ENCODE measurements around the gene RPS6KA1.

The RPS6KA1 gene

GRCh38 chr1:26541431-26541815, 11.9 kb downstream of the RPS6KA1 start:
- ATAC-seq, result no peak
- Mint-ChIP-seq H3K9me3 (no peaks in the 10 kb centered on the region), H3K36me3 (peaks cover 10% of the 10 kb centered on the region), H3K27me3 (no peaks in the 10 kb centered on the region), H3K27ac (peak overlapping the region; percentile 96), H3K4me3 (peak overlapping the region; percentile 75), H3K4me1 (peaks cover 83% of the 10 kb centered on the region)

- Mint-ChIP-seq H3K4me3 (peak overlapping the region; percentile 75), H3K9me3 (no peaks in the 10 kb centered on the region), H3K27ac (peak overlapping the region; percentile 96), H3K4me1 (peaks cover 89% of the 10 kb centered on the region), H3K36me3 (peaks cover 16% of the 10 kb centered on the region), H3K27me3 (no peaks in the 10 kb centered on the region)
- ATAC-seq, result peak; percentile 78
Observed at GRCh38 chr1:26541816-26542711, 12.5 kb downstream of the RPS6KA1 start.

- H3K36me3 Mint-ChIP-seq, result peaks cover 24% of the 10 kb centered on the region
- no peaks in the 10 kb centered on the region for H3K27me3 Mint-ChIP-seq
- H3K4me3 Mint-ChIP-seq, result peak overlapping the region; percentile 75
- peaks cover 92% of the 10 kb centered on the region for H3K4me1 Mint-ChIP-seq
- peak; percentile 48 for ATAC-seq
- H3K9me3 Mint-ChIP-seq, result no peaks in the 10 kb centered on the region
- peak overlapping the region; percentile 96 for H3K27ac Mint-ChIP-seq
Observed at GRCh38 chr1:26542771-26543451, 13.3 kb downstream of the RPS6KA1 start.

GRCh38 chr1:26543462-26543861, 13.9 kb downstream of the RPS6KA1 start:
- peaks cover 92% of the 10 kb centered on the region for H3K4me1 Mint-ChIP-seq
- H3K4me3 Mint-ChIP-seq, result peak overlapping the region; percentile 75
- H3K36me3 Mint-ChIP-seq, result peaks cover 25% of the 10 kb centered on the region
- H3K9me3 Mint-ChIP-seq, result no peaks in the 10 kb centered on the region
- H3K27ac Mint-ChIP-seq, result peak overlapping the region; percentile 96
- H3K27me3 Mint-ChIP-seq, result no peaks in the 10 kb centered on the region
- no peak for ATAC-seq

- no peaks in the 10 kb centered on the region for H3K9me3 Mint-ChIP-seq
- peaks cover 26% of the 10 kb centered on the region for H3K36me3 Mint-ChIP-seq
- peak overlapping the region; percentile 19 for H3K4me3 Mint-ChIP-seq
- H3K4me1 Mint-ChIP-seq, result peaks cover 92% of the 10 kb centered on the region
- ATAC-seq, result no peak
- H3K27ac Mint-ChIP-seq, result peak overlapping the region; percentile 96
- H3K27me3 Mint-ChIP-seq, result no peaks in the 10 kb centered on the region
Observed at GRCh38 chr1:26544126-26544525, 14.6 kb downstream of the RPS6KA1 start.

- Mint-ChIP-seq H3K27ac (peak overlapping the region; percentile 96), H3K9me3 (no peaks in the 10 kb centered on the region), H3K4me1 (peaks cover 76% of the 10 kb centered on the region), H3K4me3 (peak overlapping the region; percentile 77), H3K27me3 (no peaks in the 10 kb centered on the region), H3K36me3 (peaks cover 28% of the 10 kb centered on the region)
- no peak for ATAC-seq
Observed at GRCh38 chr1:26545969-26546323, 16.4 kb downstream of the RPS6KA1 start.

- H3K9me3 Mint-ChIP-seq, result no peaks in the 10 kb centered on the region
- H3K4me1 Mint-ChIP-seq, result peaks cover 76% of the 10 kb centered on the region
- H3K27me3 Mint-ChIP-seq, result no peaks in the 10 kb centered on the region
- H3K36me3 Mint-ChIP-seq, result peaks cover 32% of the 10 kb centered on the region
- no peak for ATAC-seq
- H3K27ac Mint-ChIP-seq, result peak overlapping the region; percentile 96
- H3K4me3 Mint-ChIP-seq, result peak overlapping the region; percentile 77
Observed at GRCh38 chr1:26546375-26546774, 16.8 kb downstream of the RPS6KA1 start.

- H3K27ac Mint-ChIP-seq, result peak overlapping the region; percentile 96
- H3K27me3 Mint-ChIP-seq, result no peaks in the 10 kb centered on the region
- H3K4me3 Mint-ChIP-seq, result peak overlapping the region; percentile 77
- H3K36me3 Mint-ChIP-seq, result peaks cover 37% of the 10 kb centered on the region
- ATAC-seq, result no peak
- H3K9me3 Mint-ChIP-seq, result no peaks in the 10 kb centered on the region
- H3K4me1 Mint-ChIP-seq, result peaks cover 71% of the 10 kb centered on the region
Observed at GRCh38 chr1:26546819-26547218, 17.3 kb downstream of the RPS6KA1 start.

GRCh38 chr1:26548841-26549240, 19.3 kb downstream of the RPS6KA1 start:
- H3K4me1 Mint-ChIP-seq, result peaks cover 51% of the 10 kb centered on the region
- H3K27me3 Mint-ChIP-seq, result no peaks in the 10 kb centered on the region
- H3K9me3 Mint-ChIP-seq, result no peaks in the 10 kb centered on the region
- ATAC-seq, result no peak
- no peak overlapping the region for H3K27ac Mint-ChIP-seq
- H3K36me3 Mint-ChIP-seq, result peaks cover 52% of the 10 kb centered on the region
- no peak overlapping the region for H3K4me3 Mint-ChIP-seq

- H3K36me3 Mint-ChIP-seq, result peaks cover 70% of the 10 kb centered on the region
- no peak for ATAC-seq
- H3K27ac Mint-ChIP-seq, result no peak overlapping the region
Observed at GRCh38 chr1:26550946-26551345, 21.4 kb downstream of the RPS6KA1 start.

GRCh38 chr1:26552720-26553119, 23.2 kb downstream of the RPS6KA1 start:
- Mint-ChIP-seq H3K4me3 (no peak overlapping the region), H3K27me3 (no peaks in the 10 kb centered on the region), H3K4me1 (peaks cover 13% of the 10 kb centered on the region), H3K27ac (no peak overlapping the region), H3K36me3 (peaks cover 76% of the 10 kb centered on the region), H3K9me3 (no peaks in the 10 kb centered on the region)
- ATAC-seq, result no peak

More at GRCh38 chr1:26550946-26551345, 21.4 kb downstream of the RPS6KA1 start:
- H3K27me3 Mint-ChIP-seq, result no peaks in the 10 kb centered on the region
- H3K4me3 Mint-ChIP-seq, result no peak overlapping the region
- H3K9me3 Mint-ChIP-seq, result no peaks in the 10 kb centered on the region
- H3K4me1 Mint-ChIP-seq, result peaks cover 31% of the 10 kb centered on the region

- H3K9me3 Mint-ChIP-seq, result no peaks in the 10 kb centered on the region
- no peak overlapping the region for H3K4me3 Mint-ChIP-seq
- peaks cover 76% of the 10 kb centered on the region for H3K36me3 Mint-ChIP-seq
- H3K4me1 Mint-ChIP-seq, result peaks cover 6% of the 10 kb centered on the region
- no peak for ATAC-seq
- H3K27me3 Mint-ChIP-seq, result no peaks in the 10 kb centered on the region
- no peak overlapping the region for H3K27ac Mint-ChIP-seq
Observed at GRCh38 chr1:26553942-26554682, 24.6 kb downstream of the RPS6KA1 start.

- ATAC-seq, result no peak
- Mint-ChIP-seq H3K4me3 (no peak overlapping the region), H3K27ac (peak overlapping the region; percentile 54), H3K9me3 (no peaks in the 10 kb centered on the region), H3K27me3 (no peaks in the 10 kb centered on the region), H3K36me3 (peaks cover 78% of the 10 kb centered on the region), H3K4me1 (peaks cover 6% of the 10 kb centered on the region)
Observed at GRCh38 chr1:26554781-26555180, 25.2 kb downstream of the RPS6KA1 start.

GRCh38 chr1:26555550-26555981, 26.0 kb downstream of the RPS6KA1 start:
- H3K4me1 Mint-ChIP-seq, result peaks cover 6% of the 10 kb centered on the region
- H3K27me3 Mint-ChIP-seq, result no peaks in the 10 kb centered on the region
- peak; percentile 16 for ATAC-seq
- H3K36me3 Mint-ChIP-seq, result peaks cover 83% of the 10 kb centered on the region
- H3K27ac Mint-ChIP-seq, result peak overlapping the region; percentile 54
- no peak overlapping the region for H3K4me3 Mint-ChIP-seq
- H3K9me3 Mint-ChIP-seq, result no peaks in the 10 kb centered on the region

- peaks cover 84% of the 10 kb centered on the region for H3K36me3 Mint-ChIP-seq
- no peaks in the 10 kb centered on the region for H3K9me3 Mint-ChIP-seq
- H3K27me3 Mint-ChIP-seq, result no peaks in the 10 kb centered on the region
- no peak overlapping the region for H3K27ac Mint-ChIP-seq
- no peak overlapping the region for H3K4me3 Mint-ChIP-seq
- H3K4me1 Mint-ChIP-seq, result peaks cover 6% of the 10 kb centered on the region
- ATAC-seq, result no peak
Observed at GRCh38 chr1:26556111-26556510, 26.6 kb downstream of the RPS6KA1 start.

All from stimulated activated memory B cell treated with anti-CD40 and anti-IgM and Interleukin-4, amounts not matched to agents 10 μg/mL and 1 μg/mL and 100 μg/mL, for 72 hours (primary cell).